SK-N-SH treated with all-trans-retinoic acid at 6 μM for 48 hours (cell line): ENCODE data around the gene FKBP11.

ENCODE experiments used
- ARNTL ChIP-seq: fragments of 450-650 bp; formaldehyde crosslinking; IDR thresholded peaks from 2 replicates; pipeline ENCODE4 v1.5.0; 2020; ENCODE audit warnings: low read depth, mild to moderate bottlenecking, moderate library complexity, borderline replicate concordance
- BACH2 ChIP-seq: fragments of 250-450 bp; sonication (Bioruptor Pico); IDR thresholded peaks from 2 replicates; pipeline ENCODE4 v1.9.0; 2021; ENCODE audit warnings: mild to moderate bottlenecking, borderline replicate concordance
- CSDC2 ChIP-seq: fragments of 250-450 bp; sonication (Bioruptor Pico); IDR thresholded peaks from 2 replicates; pipeline ENCODE4 v1.5.0; 2020; ENCODE audit warnings: mild to moderate bottlenecking, moderate library complexity
- GLIS3 ChIP-seq: fragments of 250-450 bp; sonication (Bioruptor Pico); IDR thresholded peaks from 2 replicates; pipeline ENCODE4 v1.5.0; 2020; ENCODE audit warnings: mild to moderate bottlenecking, moderate library complexity
- OSR1 ChIP-seq: fragments of 250-450 bp; sonication (Bioruptor Pico); IDR thresholded peaks from 2 replicates; pipeline ENCODE4 v1.8.0; 2022; ENCODE audit warnings: moderate library complexity, mild to moderate bottlenecking, inconsistent platforms
- TCF4 ChIP-seq: fragments of 250-450 bp; sonication (Bioruptor Pico); IDR thresholded peaks from 2 replicates; pipeline ENCODE4 v1.8.0; 2021; ENCODE audit warnings: mild to moderate bottlenecking, moderate library complexity, borderline replicate concordance
- TOX ChIP-seq: fragments of 250-450 bp; sonication (Bioruptor Pico); IDR thresholded peaks from 2 replicates; pipeline ENCODE4 v1.8.0; 2021; ENCODE audit warnings: mild to moderate bottlenecking, moderate library complexity, borderline replicate concordance
- ZNF8 ChIP-seq: fragments of 450-650 bp; formaldehyde crosslinking; IDR thresholded peaks from 2 replicates; pipeline ENCODE4 v1.5.0; 2020; ENCODE audit warnings: mild to moderate bottlenecking, moderate library complexity
- TF ChIP-seq, protein P1 (sequence below): fragments of 250-450 bp; sonication (Bioruptor Pico); IDR thresholded peaks from 2 replicates; pipeline ENCODE4 v1.8.0; 2020; ENCODE audit warnings: mild to moderate bottlenecking, moderate library complexity, borderline replicate concordance
- TF ChIP-seq, protein P2 (sequence below): fragments of 250-450 bp; sonication (Bioruptor Pico); IDR thresholded peaks from 2 replicates; pipeline ENCODE4 v1.5.1; 2020; ENCODE audit warnings: low read depth, mild to moderate bottlenecking, moderate library complexity
- TF ChIP-seq, protein P3 (sequence below): fragments of 250-450 bp; sonication (Bioruptor Pico); IDR thresholded peaks from 2 replicates; pipeline ENCODE4 v1.5.0; 2020; ENCODE audit warnings: mild to moderate bottlenecking, moderate library complexity

DNA sequence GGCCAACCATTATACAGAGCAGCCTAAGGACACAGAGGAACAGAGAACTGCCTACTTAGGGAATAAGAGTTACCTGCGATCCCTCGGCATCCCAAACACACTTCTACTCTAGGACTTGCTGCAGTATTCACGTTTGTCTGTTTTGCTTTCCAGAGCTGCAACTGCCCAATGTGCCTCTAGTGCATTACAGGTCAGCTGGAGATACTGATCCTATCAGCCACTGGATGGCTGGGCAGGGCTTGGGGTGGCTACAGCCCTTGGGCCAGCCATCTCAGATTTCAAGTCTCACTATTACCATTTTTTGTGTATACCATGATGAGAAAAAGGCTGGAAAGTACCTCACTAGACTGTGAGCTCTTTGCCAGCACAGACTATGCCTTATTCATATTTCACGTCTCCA, 27.4 kb upstream of the FKBP11 start:
- TF ChIP-seq GLIS3 (CRISPR knock-in tag) (no peak), TCF4 (CRISPR knock-in tag) (no peak), OSR1 (CRISPR knock-in tag) (no peak), CSDC2 (CRISPR knock-in tag) (no peak), TOX (CRISPR knock-in tag) (no peak), ZNF8 (CRISPR knock-in tag) (no peak), BACH2 (CRISPR knock-in tag) (no peak), ARNTL (CRISPR knock-in tag) (no peak)
- TF ChIP-seq, protein P1, sequence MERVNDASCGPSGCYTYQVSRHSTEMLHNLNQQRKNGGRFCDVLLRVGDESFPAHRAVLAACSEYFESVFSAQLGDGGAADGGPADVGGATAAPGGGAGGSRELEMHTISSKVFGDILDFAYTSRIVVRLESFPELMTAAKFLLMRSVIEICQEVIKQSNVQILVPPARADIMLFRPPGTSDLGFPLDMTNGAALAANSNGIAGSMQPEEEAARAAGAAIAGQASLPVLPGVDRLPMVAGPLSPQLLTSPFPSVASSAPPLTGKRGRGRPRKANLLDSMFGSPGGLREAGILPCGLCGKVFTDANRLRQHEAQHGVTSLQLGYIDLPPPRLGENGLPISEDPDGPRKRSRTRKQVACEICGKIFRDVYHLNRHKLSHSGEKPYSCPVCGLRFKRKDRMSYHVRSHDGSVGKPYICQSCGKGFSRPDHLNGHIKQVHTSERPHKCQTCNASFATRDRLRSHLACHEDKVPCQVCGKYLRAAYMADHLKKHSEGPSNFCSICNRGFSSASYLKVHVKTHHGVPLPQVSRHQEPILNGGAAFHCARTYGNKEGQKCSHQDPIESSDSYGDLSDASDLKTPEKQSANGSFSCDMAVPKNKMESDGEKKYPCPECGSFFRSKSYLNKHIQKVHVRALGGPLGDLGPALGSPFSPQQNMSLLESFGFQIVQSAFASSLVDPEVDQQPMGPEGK (CRISPR knock-in tag): no peak
- TF ChIP-seq, protein P2, sequence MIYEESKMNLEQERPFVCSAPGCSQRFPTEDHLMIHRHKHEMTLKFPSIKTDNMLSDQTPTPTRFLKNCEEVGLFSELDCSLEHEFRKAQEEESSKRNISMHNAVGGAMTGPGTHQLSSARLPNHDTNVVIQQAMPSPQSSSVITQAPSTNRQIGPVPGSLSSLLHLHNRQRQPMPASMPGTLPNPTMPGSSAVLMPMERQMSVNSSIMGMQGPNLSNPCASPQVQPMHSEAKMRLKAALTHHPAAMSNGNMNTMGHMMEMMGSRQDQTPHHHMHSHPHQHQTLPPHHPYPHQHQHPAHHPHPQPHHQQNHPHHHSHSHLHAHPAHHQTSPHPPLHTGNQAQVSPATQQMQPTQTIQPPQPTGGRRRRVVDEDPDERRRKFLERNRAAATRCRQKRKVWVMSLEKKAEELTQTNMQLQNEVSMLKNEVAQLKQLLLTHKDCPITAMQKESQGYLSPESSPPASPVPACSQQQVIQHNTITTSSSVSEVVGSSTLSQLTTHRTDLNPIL (CRISPR knock-in tag): no peak
- TF ChIP-seq, protein P3, sequence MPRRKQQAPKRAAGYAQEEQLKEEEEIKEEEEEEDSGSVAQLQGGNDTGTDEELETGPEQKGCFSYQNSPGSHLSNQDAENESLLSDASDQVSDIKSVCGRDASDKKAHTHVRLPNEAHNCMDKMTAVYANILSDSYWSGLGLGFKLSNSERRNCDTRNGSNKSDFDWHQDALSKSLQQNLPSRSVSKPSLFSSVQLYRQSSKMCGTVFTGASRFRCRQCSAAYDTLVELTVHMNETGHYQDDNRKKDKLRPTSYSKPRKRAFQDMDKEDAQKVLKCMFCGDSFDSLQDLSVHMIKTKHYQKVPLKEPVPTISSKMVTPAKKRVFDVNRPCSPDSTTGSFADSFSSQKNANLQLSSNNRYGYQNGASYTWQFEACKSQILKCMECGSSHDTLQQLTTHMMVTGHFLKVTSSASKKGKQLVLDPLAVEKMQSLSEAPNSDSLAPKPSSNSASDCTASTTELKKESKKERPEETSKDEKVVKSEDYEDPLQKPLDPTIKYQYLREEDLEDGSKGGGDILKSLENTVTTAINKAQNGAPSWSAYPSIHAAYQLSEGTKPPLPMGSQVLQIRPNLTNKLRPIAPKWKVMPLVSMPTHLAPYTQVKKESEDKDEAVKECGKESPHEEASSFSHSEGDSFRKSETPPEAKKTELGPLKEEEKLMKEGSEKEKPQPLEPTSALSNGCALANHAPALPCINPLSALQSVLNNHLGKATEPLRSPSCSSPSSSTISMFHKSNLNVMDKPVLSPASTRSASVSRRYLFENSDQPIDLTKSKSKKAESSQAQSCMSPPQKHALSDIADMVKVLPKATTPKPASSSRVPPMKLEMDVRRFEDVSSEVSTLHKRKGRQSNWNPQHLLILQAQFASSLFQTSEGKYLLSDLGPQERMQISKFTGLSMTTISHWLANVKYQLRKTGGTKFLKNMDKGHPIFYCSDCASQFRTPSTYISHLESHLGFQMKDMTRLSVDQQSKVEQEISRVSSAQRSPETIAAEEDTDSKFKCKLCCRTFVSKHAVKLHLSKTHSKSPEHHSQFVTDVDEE (CRISPR knock-in tag): no peak
